RCC 7860 (cell line): ENCODE results near the gene RAC2.
"Not testable (repeated sequence)": the region's sequence is repeated elsewhere in the genome, so short reads cannot be mapped to it uniquely, and the experiment has no call there.

Experiments used
- DNase-seq: peaks from one replicate; pipeline ENCODE4 v3.0.0-alpha.2; 2015; ENCODE audit warnings: low spot score
- FAIRE-seq: peaks from 2 replicates; lab custom pipeline; 2012; peaks lifted over from hg19 to GRCh38; lab: Jason Lieb, UNC

RAC2 gene

GRCh38 chr22:37235897-37236607 lies 8.0 kb downstream of the RAC2 start:
- no peak for FAIRE-seq

DNA sequence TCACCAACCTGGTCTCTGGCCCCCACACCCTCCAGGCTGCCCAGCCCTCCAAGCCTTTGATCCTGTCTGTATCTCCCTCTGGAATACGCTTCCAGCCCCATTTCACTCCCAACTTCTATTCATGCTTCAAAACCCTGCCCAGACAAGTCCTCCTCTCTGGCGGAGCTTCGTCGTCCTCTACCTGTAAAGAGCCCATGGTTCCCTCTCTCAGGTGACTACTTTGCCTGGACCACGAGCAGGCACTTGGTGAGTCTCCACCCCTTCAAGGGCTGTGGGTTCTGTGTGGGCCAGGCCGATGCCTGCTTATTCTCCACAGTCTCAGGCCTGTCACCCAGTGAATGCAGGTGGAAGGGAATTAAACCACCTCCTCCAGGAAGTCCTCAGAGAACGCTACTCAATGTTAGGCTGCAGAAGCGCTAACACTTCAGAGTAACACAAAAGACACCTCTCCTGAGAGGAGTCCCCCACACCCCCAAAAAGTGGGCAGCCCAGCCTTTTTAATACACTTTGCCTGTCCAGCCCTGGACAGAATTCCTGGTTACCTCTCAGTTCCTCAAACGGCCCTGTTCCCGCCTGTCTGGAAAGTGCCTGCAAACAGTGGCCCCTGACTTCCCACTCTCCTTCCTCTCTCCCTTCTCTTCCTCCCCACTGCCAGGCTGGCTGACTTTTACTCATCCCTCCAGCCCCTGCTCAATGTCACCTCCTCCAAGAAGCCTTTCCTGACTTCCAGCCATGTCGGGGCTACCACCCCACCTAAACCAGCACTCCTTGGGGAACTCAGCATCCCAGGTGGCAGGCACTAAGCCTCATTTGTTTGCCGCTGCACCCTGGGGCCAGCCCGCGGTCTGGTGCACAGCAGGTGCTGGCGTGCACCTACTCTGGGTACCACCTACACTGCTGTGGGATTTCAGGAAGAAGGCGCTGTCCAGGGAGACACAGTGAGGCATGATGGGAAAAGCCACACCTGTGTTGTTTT lies 9.0 kb downstream of the RAC2 start:
- FAIRE-seq = no peak
- DNase-seq = no peak

More at GRCh38 chr22:37235897-37236607, 8.0 kb downstream of the RAC2 start:
- no peak for DNase-seq

DNA sequence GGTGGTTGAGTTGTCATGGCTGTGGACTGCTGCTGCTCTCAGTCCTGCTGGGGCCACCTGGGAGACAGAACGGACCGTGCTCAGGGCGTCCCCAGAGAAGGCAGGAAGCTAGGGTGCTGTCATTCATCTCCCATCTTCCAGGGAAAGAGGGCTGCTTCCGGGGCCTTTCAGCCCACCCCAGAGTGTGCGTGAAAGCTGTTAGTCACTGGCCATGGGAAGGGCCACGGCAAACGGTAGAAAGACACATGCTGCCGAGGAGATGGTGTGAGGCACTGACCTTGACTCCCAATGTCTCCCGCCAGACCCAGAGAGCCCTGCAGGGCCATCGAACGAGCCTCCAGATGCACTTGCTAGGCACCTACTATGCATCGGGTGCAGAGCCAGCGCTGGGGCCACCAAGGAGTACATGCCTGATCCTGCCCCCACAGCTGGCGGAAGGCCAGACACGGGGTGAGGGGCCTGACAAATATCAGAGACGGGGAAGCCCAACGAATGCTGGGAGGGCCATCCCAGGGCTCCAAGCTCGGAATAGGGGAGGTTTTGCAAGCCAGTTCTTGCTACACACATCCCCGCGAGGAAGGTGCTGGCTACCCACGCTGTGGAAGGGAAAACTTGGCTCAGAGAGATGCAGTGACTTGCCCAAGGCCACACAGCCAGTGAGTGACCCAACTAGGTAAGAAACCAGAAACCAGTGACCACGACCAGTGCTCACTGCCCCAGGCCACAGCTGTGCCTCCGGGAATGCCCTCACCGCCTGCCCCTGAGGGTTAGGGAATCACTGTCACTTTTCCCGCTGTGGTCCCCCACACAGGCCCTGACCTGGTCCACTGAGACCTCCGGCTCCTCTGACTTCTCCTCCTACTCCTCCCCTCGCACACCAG lies 10.1 kb downstream of the RAC2 start:
- no peak for FAIRE-seq
- no peak for DNase-seq

DNA sequence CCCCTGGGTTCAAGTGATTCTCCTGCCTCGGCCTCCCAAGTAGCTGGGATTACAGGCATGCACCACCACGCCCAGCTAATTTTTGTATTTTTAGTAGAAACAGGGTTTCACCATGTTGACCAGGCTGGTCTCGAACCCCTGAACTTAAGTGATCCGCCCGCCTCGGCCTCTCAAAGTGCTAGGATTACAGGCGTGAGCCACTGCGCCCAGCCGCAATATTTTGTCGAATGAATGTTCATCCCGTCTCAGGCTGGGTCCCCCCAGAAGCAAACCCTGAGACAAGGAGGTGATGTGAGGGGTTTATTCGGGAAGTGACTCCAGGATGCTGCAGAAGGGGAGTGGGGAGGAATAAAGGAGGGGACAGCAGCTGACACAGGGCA lies 10.7 kb downstream of the RAC2 start:
- DNase-seq, FAIRE-seq: not testable (repeated sequence)

GRCh38 chr22:37232140-37232998 lies 11.7 kb downstream of the RAC2 start:
- FAIRE-seq = no peak
- DNase-seq = no peak

GRCh38 chr22:37231406-37232139 lies 12.5 kb downstream of the RAC2 start:
- DNase-seq (no peak), FAIRE-seq (no peak)

GRCh38 chr22:37230673-37231405 lies 13.2 kb downstream of the RAC2 start:
- FAIRE-seq (no peak), DNase-seq (no peak)

GRCh38 chr22:37229805-37230672 lies 14.0 kb downstream of the RAC2 start:
- peak; percentile 80 for DNase-seq
- FAIRE-seq = no peak

DNA sequence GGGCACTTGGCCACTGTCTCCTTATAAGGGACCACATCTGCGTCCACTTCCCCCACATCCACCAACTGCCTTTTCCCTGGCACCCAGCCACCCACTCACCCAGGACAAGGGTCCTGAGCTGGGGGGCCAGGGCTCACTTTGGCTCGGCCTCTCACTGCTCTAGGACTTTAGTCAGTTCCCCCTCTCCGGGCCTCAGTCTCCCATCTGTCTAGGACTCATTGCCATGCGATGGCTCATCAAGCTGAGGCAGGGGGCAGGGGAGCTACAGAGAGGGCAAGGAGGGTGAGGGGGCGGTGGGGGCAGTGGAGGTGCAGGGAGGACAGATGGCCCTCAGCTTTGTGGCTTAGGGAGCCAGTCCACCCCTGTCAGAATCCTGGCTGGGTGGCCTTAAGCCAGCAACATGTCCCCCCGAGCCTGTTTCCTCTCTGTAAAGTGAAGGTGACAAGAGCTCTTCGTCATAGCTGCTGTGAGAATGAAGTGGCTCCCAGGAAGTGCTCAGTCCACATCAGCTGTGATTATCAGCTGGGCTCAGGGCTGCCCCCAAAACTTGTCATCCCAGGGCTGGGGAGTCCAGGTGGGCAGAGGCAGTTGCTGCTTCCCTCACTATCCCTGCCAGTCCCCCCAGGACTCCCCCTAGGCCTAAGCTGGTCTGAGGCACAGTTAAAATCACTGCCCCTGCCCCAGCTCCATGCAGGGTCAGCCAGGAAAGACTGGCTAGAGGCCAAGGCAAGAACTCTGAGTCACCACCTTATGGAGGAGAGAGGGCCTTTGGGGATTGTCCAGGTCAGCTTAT lies 14.9 kb downstream of the RAC2 start:
- peak; percentile 85 for DNase-seq
- FAIRE-seq = peak; percentile 76

- DNase-seq (peak; percentile 68), FAIRE-seq (peak; percentile 88)
Measured at GRCh38 chr22:37228106-37229011, 15.7 kb downstream of the RAC2 start.

- DNase-seq (no peak), FAIRE-seq (no peak)
Measured at GRCh38 chr22:37226514-37226913, 17.6 kb downstream of the RAC2 start.

GRCh38 chr22:37226087-37226486 lies 18.0 kb downstream of the RAC2 start:
- no peak for DNase-seq
- no peak for FAIRE-seq

DNA sequence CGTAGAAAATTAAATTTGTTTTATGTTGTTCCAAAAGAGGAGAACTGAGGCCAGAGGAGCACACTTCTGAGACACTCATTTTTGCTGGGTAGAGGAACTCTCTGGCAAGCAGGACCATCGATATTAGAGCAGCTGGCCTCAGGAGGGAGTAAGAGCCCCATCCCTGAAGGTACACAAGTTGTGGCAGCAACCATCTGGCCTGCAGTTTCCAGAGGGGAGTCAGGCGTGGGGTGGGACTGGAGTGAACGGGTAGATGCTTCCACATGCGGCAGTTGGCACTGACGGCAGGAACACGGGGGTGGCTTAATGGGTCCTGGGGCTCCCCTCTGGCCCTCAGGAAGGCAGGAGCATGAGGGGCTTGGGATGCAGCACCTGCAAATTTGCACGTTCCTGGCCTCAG lies 18.6 kb downstream of the RAC2 start:
- FAIRE-seq (no peak), DNase-seq (no peak)

DNA sequence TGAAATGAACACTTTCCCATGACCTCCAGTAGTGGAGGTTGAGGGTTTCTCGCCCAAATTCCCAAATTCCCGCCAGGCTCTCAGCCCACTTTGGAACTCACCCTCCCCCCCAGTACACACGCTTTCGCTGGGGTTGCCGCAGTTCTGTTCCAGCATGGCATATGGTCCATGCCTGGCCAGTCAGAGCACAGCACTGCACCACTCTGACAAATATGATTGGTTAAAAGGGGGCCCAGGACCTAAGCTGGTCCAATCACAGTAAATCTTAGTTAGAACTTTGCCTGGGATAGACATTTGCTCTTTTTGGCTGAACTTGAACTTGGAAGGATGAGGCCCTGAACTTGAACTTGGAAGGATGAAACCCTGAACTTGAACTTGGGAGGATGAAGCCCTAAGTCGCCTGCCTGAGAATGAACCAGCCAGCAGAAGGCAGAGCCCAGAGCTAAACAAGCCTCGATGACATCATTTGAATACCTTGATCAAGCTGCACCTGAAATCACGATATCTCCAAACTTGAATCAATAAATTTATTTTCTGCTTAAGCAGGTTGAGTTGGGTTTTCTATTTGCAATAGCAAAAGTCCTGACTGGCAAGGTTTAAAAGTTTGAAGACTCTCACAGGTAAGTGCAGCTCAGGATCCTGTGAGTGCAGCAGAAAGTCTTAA lies 19.2 kb downstream of the RAC2 start:
- DNase-seq (no peak), FAIRE-seq (no peak)

DNA sequence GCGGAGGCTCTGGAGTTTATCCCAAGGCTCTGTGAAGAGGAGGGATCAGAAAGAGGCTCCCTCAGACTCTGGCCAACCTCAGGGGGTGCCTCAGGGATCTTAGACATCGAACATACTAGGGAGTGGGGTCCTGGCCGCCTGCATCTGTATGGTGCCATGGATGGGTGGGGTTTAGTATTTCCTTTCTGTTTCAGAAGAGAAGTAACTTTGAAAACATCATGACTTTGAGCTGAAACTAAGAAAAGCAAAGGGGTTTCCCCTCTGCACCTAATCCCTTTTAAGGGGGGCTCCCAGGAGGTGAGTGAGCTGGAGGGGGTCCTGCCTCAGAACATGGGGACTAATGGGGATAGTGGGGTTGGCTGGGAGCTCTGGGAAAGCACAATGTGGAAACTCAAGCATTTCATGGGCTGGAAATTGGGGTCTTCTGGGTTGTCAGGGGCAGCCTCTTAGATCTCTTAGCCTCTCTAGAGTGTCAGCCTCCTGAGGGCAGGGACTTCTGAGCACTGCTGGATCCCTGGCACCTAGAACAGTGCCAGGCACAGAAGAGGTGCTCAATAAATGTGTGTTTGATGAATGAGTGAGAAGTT lies 20.0 kb downstream of the RAC2 start:
- no peak for FAIRE-seq

More for the DNA sequence above, 20.0 kb downstream of the RAC2 start:
- DNase-seq = no peak
